Hematopoietic multipotent progenitor cell treated with erythropoietin and hydrocortisone succinate and interleukin-3 and kit ligand, for 6 days (in vitro differentiated cells): ENCODE measurements around the gene DOCK3.
A peak's percentile ranks its signal among the peaks of the same experiment; 100 is the strongest.
"Not testable (repeated sequence)": the region's sequence is repeated elsewhere in the genome, so short reads cannot be mapped to it uniquely, and the experiment has no call there.

ENCODE experiments used
- DNase-seq: peaks from one replicate; pipeline ENCODE4 v3.0.0-alpha.2; 2015

The DOCK3 gene

GRCh38 chr3:51002495-51002894 is 327.8 kb downstream of the DOCK3 start:
- DNase-seq, result no peak

GRCh38 chr3:51004235-51004634 is 329.5 kb downstream of the DOCK3 start:
- DNase-seq, result no peak

- no peak for DNase-seq
Observed at GRCh38 chr3:51024121-51024520, 349.4 kb downstream of the DOCK3 start.

GRCh38 chr3:51024765-51025632 is 350.3 kb downstream of the DOCK3 start:
- peak; percentile 81 for DNase-seq

GRCh38 chr3:51031666-51032065 is 356.9 kb downstream of the DOCK3 start:
- DNase-seq, result no peak

- DNase-seq, result no peak
Observed at GRCh38 chr3:51035630-51036029, 360.9 kb downstream of the DOCK3 start.

GRCh38 chr3:51044982-51045381 is 370.3 kb downstream of the DOCK3 start:
- no peak for DNase-seq

- no peak for DNase-seq
Observed at GRCh38 chr3:51052562-51052961, 377.8 kb downstream of the DOCK3 start.

- no peak for DNase-seq
Observed at GRCh38 chr3:51057121-51057520, 382.4 kb downstream of the DOCK3 start.

- DNase-seq, result no peak
Observed at GRCh38 chr3:51063053-51063452, 388.3 kb downstream of the DOCK3 start.

- no peak for DNase-seq
Observed at GRCh38 chr3:51075221-51075775, 400.6 kb downstream of the DOCK3 start.

- no peak for DNase-seq
Observed at GRCh38 chr3:51082363-51082762, 407.6 kb downstream of the DOCK3 start.

- DNase-seq, result no peak
Observed at GRCh38 chr3:51083490-51083889, 408.8 kb downstream of the DOCK3 start.

- not testable (repeated sequence) for DNase-seq
Observed at GRCh38 chr3:51092141-51092540, 417.4 kb downstream of the DOCK3 start.

- not testable (repeated sequence) for DNase-seq
Observed at GRCh38 chr3:51094838-51095237, 420.1 kb downstream of the DOCK3 start.

- DNase-seq, result peak; percentile 81
Observed at GRCh38 chr3:51099794-51100535, 425.2 kb downstream of the DOCK3 start.

- no peak for DNase-seq
Observed at GRCh38 chr3:51100536-51100851, 425.8 kb downstream of the DOCK3 start.

GRCh38 chr3:51102396-51102795 is 427.7 kb downstream of the DOCK3 start:
- no peak for DNase-seq

GRCh38 chr3:51106242-51106876 is 431.6 kb downstream of the DOCK3 start:
- no peak for DNase-seq

- no peak for DNase-seq
Observed at GRCh38 chr3:51110586-51110985, 435.9 kb downstream of the DOCK3 start.

- DNase-seq, result no peak
Observed at GRCh38 chr3:51122944-51123343, 448.2 kb downstream of the DOCK3 start.

GRCh38 chr3:51123531-51123930 is 448.8 kb downstream of the DOCK3 start:
- DNase-seq, result no peak

- DNase-seq, result not testable (repeated sequence)
Observed at GRCh38 chr3:51131607-51132006, 456.9 kb downstream of the DOCK3 start.

- no peak for DNase-seq
Observed at GRCh38 chr3:51137715-51138114, 463.0 kb downstream of the DOCK3 start.
